Right lobe of liver (tissue), 4 donors: Measurements from ENCODE around the gene SNX8.

Experiments
- POLR2A ChIP-seq: fragments of 450-650 bp; IDR thresholded peaks from one replicate; pipeline ENCODE4 v1.6.1; 2017; ENCODE audit warnings: antibody characterized with exemption, mild to moderate bottlenecking
- TF ChIP-seq, protein P1 (sequence below), 4 donors: fragments of 200-600 bp in 3 of 4; fragments of 450-650 bp in 1 of 4; IDR thresholded peaks; one replicate each; pipeline versions ENCODE4 v1.5.1 to v1.8.0; 2016 to 2022; ENCODE audit warnings: antibody characterized with exemption in 4 of 4, mild to moderate bottlenecking in 2 of 4
- donor health status: DM: no; HTN: no; CAD: no.
- donor health status: DM: no; HTN: no; CAD: no.
- donor health status: DM: no; HTN: yes; CAD: no.

DNA sequence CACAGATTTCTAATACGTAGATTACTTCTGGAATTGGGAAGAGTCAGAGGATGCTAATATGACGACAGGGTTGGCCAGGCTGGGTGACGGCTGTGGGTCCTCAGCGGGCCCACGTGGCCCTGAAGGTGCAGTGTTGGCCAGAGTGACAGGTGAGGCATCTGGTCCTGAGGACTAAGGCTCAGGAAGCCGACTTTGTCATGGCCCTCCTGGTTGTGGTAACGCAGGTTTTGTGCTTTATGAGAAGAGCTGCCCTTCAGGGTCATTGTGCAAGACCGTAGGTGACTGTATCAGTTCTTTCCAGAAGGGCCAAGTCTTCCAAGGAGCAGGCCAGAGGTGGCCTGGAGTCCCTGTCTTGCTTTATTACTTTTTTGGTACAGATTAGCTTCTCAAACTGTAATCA is 42.9 kb upstream of the SNX8 start:
- TF ChIP-seq, protein P1, sequence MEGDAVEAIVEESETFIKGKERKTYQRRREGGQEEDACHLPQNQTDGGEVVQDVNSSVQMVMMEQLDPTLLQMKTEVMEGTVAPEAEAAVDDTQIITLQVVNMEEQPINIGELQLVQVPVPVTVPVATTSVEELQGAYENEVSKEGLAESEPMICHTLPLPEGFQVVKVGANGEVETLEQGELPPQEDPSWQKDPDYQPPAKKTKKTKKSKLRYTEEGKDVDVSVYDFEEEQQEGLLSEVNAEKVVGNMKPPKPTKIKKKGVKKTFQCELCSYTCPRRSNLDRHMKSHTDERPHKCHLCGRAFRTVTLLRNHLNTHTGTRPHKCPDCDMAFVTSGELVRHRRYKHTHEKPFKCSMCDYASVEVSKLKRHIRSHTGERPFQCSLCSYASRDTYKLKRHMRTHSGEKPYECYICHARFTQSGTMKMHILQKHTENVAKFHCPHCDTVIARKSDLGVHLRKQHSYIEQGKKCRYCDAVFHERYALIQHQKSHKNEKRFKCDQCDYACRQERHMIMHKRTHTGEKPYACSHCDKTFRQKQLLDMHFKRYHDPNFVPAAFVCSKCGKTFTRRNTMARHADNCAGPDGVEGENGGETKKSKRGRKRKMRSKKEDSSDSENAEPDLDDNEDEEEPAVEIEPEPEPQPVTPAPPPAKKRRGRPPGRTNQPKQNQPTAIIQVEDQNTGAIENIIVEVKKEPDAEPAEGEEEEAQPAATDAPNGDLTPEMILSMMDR (IDR thresholded peaks at IDR 0.05), result no peak
- TF ChIP-seq POLR2A, result no peak
